CMK (cell line): ENCODE data around the gene KIF24.
"Not testable (repeated sequence)": the region's sequence is repeated elsewhere in the genome, so short reads cannot be mapped to it uniquely, and the experiment has no call there.

ENCODE experiments used
- DNase-seq: peaks from one replicate; pipeline ENCODE4 v3.0.0-alpha.2; 2010; ENCODE audit warnings: low read depth

The KIF24 gene, protein sequence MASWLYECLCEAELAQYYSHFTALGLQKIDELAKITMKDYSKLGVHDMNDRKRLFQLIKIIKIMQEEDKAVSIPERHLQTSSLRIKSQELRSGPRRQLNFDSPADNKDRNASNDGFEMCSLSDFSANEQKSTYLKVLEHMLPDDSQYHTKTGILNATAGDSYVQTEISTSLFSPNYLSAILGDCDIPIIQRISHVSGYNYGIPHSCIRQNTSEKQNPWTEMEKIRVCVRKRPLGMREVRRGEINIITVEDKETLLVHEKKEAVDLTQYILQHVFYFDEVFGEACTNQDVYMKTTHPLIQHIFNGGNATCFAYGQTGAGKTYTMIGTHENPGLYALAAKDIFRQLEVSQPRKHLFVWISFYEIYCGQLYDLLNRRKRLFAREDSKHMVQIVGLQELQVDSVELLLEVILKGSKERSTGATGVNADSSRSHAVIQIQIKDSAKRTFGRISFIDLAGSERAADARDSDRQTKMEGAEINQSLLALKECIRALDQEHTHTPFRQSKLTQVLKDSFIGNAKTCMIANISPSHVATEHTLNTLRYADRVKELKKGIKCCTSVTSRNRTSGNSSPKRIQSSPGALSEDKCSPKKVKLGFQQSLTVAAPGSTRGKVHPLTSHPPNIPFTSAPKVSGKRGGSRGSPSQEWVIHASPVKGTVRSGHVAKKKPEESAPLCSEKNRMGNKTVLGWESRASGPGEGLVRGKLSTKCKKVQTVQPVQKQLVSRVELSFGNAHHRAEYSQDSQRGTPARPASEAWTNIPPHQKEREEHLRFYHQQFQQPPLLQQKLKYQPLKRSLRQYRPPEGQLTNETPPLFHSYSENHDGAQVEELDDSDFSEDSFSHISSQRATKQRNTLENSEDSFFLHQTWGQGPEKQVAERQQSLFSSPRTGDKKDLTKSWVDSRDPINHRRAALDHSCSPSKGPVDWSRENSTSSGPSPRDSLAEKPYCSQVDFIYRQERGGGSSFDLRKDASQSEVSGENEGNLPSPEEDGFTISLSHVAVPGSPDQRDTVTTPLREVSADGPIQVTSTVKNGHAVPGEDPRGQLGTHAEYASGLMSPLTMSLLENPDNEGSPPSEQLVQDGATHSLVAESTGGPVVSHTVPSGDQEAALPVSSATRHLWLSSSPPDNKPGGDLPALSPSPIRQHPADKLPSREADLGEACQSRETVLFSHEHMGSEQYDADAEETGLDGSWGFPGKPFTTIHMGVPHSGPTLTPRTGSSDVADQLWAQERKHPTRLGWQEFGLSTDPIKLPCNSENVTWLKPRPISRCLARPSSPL (N-terminal part only)

DNA sequence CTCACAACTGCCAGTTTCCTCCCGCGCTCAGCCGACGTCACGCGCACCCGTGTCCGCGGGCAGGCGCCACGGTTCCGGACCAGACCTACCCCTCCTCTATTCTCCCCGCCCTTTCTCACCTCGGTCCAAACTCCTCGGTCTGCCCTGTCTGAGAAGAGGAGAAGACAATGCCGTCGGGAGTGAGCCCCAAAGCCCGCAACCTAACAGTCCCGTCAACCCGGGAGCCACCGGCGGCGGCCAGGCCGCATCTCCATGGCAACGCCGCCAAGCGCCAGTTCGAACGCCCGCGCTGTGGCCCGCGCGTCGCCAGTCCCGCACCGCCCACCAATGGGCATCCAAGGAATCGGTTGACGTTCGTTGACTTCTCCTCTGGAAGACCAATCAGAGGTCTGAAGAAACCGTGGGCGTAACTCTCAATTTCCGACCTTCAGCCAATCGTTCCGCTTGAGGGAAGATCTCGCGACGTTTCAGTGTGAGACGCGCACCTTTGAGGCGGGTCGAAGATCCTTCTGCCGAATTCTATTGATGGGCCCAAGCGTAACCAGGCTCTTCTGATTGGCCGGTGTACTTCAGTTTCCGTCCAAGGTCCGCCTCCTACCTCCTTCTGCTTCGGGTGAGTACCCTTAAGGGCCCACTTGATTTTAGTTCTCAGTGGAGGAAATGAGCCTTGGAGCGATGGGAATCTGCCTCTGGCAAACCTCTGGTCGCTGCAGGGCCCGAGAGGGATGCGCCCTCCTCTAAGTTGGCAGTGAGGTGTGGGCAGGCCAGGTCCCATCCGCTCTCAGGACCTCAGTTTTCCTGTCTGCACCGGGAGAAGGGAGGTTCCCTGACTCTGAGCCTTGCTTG is at the start of gene KIF24, which contains the start of gene NUDT2:
TSS of gene KIF24 (minus strand) at position 282 of the 846 bp plus-strand sequence. CDS start 17,922 bp downstream, outside the sequence.
TSS of gene NUDT2 (plus strand) at position 583 of the 846 bp plus-strand sequence. CDS start 9,471 bp downstream, outside the sequence.
- peak; percentile 100 for DNase-seq

DNA sequence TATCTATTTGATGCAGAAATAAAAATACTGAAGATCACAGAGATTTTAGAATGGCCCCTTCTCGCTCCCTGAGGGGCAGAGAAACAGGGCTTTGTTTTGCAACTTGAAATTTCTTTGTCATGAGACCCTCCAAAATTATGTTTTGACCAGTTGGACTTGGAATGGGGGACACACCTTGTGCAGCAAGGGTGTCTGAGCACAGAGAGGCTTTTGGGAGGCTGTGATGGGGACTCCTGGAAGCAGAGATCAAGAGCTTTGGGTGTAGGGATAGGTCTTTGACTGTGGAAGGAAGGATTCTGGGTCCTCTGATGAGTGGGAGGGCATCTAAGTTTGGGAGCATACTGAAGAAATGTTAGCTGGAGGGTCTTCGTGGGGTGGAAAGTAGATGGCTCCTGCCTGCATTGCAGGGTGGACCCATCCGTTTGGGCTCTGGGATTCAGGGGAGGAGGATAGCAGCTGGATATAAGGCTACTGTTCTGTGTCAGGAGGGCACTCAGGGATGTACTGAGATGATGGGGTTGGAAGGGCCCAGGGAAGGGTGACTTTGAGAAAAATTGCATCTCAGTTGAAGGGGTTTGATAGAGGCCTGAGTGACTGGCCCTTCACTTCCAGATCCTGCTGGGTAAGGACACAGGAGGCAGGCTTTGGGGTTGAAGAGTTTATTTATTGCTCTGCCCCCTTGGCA is 49.5 kb upstream of the KIF24 start:
- no peak for DNase-seq

DNA sequence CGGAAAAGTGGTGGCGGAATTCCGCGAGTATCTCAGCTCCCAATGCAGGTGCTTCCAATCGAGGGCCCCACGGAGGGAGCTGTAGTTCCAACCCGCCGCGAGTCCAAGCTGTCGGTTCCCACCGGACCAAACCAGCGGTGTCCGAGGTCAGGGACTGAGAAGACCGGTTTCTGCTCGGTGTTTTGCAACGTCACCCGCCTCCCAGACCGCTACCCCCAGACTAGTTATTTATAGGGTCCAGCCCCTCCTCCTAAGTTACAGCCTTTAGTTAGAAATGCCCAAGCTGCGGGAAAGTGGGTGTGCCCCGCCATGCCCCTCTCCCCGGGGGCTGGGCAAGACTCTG is 48.3 kb upstream of the KIF24 start:
- DNase-seq = no peak

DNA sequence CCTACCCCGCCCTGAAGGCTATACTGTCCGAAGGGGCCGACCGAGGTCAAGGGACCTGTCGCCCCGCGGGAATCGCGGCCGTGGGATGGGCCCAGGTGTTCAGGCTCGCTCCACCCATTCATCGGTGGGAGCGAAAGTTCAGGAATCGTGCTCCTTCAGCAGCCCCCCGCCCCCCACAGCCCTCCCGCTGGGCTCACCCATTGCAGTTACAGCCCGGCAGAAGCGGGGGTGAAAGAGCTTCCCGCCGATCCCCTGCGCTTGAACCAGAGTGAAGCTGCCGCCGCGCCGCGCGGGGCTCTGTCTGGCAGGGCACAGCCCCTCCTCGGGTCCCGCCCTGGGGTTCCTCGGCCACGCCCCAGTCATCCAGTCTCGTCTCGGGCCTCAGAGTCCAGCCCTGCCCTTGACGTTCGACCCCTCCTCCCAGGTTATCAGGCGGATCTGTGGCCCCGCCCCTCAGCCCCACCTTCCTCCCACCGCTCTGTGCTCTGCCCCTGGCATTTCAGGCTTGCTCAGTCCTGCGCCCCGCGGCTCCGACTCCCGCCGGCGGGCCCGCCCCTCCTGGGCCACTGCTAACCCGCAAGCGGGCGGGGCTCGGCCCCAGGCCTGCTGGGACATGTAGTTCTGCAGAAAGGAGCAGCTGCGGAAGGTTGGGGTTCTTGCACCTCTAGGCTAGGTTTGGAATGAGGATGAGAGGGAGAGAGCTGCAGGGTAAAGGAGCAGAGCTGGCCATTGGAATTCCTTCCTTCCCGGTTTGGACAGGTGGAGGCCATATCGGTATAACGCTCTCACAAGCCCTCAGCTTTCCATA is 47.7 kb upstream of the KIF24 start, which contains the start of gene MYORG:
TSS of gene MYORG (minus strand) at position 303 of the 808 bp plus-strand sequence. CDS start 3,955 bp downstream, outside the sequence.
- DNase-seq = peak; percentile 91

DNA sequence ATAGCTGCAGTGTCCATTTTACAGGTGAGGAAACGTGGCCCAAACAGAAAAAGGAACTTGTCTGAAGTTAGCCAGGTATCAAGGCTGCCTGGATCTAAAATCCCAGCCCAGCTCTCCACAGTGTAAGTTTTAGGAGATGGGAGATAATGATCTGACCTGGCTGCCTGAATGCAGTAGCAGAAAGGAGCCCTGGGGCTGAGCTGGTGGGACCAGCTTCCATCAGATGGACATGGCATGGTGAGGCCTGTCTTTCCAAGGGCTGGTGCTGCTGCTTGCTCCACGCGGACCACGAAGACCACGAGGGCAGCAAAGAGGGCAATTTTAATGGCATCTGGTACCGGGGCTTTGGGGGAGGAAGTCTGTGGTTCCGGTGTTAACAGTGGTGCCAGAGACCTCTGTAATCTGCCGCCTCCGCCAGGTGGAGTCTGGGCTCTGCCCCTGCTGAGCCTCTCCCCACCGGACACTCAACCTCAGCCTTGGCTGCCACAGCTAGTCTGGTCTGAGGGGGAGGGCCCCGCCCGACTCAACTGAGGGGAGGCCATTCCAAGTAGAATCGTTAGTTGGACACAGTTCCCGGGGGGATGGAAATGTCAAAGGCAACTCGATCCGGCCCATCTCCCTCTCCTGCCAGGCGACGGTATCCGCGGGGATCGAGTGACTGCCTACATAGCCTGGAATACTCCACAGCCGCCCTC is 47.0 kb upstream of the KIF24 start:
- peak; percentile 62 for DNase-seq

DNA sequence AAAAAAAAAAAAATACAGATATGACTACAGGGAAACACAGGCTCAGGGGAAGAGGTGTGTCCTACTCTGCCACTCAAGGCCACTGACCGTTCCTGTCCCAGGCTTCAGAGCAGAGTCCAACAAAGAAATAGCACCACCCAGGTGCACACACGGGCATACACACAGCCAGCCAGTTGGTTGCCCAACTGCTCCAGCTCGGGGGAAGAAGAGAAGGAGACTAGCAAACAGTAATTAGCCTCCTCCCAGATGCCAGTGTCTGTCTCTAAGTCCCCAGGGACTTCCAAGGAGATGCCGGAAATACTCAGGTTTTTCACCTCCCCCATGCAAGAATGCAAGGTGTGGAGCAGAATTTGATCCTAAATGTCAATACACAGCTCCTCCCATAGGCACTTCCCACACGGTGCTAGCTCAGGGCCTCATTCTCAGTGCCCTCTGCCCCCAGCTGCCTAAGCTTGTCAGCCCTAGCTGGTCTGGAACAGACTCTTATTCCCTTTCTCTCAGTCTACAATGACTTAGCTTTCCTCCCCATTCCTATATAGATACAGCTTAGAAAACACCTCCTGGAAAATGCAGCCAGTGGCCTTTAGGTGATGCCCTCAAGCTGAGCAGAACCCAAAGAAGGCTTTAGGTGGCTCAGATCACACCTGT is 46.0 kb upstream of the KIF24 start:
- no peak for DNase-seq

DNA sequence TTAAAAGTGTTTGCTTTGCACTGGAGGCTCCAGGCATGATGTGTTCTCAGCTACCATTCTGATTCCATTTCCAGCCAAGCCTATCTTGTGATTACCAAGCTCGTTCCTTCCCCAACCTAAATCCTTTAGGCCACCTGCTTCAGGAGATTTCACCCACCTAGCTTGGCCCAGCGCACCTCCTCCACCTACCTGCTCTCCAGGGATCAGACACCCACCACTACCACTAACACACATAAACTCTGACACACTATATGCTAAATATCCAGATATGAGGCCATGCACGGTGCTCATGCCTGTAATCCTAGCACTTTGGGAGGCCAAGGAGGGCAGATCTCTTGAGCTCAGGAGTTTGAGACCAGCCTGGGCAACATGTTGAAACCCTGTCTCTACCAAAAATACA is 45.3 kb upstream of the KIF24 start:
- no peak for DNase-seq

DNA sequence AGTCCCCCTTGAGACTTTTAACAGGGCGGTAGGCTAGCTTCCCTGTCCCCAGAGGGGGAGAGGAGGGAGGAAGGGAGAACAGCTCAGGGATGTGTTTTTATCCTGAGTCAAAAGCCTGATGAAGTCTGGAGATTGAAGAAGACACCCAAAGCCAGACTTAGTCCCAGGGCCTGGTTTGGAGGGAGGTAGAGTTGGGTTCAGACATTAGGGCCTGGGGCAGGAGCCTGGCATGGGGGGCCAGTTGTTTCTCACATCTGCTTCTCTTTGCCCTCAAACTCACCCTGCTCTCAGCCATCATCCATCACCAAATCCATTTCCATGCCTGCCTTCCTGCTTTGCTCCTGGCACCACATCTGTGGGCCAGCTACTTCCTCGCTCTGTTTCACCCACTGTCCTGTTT is 44.7 kb upstream of the KIF24 start:
- no peak for DNase-seq

DNA sequence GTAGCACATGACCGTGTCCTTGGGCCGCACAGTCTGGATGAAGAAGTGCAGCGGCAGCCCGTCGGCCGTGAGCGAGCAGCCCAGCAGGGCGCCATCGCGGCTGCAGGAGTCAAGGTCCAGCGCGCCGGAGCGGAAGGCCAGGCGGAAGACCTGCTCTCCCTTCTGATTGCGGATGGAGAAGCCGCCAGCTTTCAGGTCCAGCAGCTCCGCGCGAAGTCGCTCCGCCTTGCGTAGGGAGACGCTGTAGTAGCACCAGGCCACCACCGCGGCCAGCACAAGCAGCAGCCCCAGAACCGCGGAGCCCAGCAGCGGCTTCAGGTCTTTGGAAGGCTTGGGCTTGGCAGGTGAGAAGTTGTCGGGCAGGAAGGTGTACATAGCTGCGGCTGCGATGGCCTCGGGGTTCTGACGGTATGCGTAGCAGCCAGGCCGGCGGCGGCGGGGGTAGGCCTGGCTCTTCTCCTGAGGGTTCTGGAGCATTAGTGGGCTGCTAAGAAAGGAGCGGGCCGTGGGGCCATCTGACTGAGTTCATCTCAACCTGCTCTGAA is 43.5 kb upstream of the KIF24 start:
- DNase-seq = no peak

DNA sequence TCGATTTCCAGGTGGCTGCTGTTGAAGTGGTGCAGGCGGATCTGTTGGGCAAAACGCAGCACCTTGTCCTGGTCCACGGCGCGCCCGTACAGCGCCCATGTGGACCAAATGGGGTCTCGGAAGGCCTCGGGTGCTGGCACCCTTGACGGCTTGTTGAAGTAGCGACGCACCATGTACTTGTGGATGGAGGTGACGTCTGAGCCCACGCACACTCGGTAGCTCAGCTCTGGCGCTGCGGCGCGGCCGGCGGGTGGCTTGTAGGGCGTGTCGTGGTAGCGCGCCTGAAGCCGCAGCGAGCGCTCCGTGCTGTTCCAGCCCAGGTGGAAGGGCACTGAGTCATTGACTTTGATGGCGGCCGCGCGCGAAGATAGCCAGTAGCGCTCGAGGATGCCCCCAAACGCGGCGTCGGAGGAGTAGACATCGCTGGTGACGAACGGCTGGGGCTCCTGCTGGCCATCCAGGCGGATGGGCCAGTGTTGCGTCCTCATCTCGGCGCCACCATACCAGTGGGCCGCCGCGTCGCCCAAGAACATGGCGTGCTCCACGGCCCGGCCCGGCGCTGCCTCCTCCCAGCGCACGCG is 42.9 kb upstream of the KIF24 start:
- no peak for DNase-seq

DNA sequence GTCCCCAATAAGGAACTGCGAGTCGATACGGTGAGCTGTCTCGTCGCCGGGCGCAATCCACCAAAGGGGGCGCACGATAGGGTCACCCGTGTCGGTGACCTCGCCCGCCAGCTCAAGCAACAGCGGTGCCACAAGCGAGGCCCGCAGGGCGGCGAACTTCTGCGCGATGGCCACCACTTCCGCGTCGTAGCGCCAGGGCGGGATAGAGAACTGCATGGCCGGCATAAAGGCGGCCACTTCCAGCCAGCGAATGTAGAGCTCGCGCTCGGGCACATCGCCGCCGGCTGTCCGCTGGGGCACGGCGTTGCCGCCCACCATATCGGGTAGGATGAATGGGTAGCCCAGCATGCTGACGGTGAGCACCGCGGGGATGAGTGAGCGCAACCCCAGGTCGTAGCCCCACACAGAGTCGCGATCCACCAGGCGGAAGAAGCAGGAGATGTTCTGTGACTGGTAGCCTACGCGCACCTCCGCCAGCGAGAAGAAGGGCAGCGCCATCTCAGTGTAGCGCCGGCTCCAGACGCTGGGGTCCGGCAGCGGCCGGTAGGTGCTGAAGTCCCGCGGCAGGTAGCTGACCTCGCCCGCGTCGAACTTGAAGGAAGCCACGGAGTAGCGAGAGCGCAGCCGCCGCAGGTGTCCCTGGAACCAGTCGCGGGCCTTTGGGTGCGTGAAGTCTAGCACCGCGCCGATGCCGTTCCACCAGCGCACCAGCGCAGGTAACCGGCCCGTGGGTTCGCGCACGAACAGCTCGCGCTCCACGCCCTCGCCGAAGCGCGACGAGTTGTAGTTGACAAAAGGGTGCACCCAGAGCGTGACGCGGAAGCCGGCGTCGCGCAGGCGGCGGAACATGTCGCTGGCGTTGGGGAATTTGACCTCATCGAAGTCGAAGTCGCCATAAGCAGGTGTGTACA is 42.2 kb upstream of the KIF24 start:
- no peak for DNase-seq

DNA sequence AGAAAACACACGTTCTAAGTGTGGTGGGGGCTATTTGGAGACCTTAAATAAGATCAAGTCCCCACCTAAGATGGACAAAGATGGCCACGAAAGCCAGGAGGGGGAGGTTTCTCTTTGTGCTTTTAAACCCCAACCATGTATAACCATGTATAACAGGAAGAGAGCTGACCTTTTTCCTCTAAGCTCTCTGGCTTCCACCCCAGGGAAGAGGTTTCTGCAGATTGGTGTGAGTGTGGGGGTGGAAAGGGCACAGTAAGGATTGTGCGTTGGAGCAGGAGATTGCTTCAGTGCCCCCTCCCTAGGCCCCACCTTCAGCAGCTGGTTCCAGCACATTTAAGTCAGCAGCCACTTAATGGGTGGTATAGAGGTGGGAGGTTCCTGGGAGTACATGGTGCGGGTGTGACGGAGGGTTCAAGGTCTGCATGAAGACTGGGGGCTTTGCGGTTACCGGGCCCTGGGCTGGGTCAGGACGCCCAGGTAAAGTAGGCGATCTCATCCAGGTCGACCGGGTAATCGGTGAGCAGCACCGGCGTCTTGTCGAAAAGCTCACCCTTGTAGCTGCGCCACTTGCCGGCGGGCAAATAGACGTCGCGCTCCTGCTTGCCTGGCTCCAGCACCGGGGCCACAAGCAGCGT is 41.4 kb upstream of the KIF24 start:
- no peak for DNase-seq

DNA sequence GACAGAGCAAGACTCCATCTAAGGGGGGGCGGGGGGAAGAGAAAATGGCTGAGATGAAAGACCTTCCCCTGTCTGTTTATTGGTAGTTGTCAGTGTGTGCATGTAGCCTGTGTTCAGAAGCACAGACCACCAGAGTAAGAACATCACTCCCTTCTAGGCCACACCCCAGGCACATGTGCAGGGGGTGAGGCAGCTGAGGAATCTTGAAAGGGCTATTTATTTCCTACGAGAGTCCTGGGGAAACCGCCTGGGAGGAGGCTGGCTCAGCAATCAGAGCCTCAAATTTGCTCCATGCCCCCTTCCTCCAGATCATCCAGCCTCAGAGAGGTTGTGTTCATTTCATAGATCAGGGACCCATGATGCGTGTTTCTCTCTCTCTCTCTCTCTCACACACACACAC is 40.6 kb upstream of the KIF24 start:
- DNase-seq = no peak

DNA sequence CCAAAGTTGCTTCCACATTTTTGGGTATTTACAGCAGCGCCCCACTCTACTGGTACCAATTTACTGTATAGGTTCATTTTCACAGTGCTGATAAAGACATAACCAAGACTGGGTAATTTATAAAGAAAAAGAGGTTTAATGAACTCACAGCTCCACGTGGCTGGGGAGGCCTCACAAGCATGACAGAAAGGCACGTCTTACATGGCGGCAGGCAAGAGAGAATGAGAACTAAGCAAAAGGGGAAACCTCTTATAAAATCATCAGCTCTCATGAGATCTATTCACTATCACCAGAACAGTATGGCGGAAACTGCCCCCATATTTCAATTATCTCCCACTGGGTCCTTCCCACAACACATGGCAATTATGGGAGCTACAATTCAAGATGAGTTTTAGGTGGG is 39.7 kb upstream of the KIF24 start:
- not testable (repeated sequence) for DNase-seq

DNA sequence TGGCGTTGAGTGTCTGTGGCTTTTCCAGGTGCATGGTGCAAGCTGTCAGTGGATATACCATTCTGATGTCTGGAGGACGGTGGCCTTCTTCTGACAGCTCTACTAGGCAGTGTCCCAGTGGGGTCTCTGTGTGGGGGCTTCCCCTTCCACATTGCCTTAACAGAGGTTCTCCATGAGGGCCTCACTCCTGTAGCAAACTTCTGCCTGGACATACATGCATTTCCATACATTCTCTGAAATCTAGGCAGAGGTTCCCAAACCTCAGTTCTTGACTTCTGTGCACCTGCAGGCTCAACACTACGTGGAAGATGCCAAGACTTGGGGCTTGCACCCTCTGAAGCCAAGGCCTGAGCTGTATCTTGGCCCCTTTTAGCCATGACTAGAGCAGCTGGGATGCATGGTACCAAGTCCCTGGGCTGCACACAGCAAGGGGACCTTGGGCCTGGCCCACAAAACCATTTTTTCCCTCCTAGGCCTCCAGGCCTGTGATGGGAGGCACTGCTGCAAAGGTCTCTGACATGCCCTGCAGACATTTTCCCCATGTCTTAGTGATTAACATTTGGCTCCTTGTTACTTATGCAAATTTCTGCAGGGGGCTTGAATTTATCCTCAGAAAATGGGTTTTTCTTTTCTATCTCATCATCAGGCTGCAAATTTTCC is 38.8 kb upstream of the KIF24 start:
- DNase-seq = not testable (repeated sequence)

DNA sequence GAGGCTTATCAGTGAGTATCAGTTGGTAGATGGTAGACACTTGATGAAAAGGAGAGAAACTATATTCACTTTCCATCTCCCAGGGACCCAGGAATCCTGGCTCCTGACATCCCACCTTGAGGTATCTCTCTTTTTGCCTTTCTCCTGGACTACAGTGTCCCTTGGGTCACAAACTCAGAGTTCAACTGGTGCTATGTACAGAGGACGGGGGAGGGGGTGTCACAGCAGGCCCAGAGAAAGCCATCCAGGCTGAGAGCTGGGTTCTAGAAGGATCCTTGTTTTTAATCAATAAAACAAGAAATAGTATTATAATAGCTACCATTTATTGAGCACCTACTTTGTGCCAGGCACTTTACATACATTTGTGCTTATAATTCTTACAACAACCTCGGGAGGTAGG is 37.3 kb upstream of the KIF24 start:
- DNase-seq = no peak
